Ovary (tissue), 9 donors: Measurements from ENCODE around the gene ASCL3. TPM values are rescaled to one million over a fixed set of nuclear protein-coding genes. Genes with fewer than 3 reads are reported as not detected.

Experiments used
- DNase-seq, 5 donors: peaks; one replicate each; pipeline ENCODE4 v3.0.0-alpha.2; 2019 to 2020
- H3K27ac ChIP-seq, 2 donors: fragments of 200-600 bp; one replicate each; pipeline versions ENCODE4 v1.5.1 to v1.8.0; 2019 to 2022
- H3K27me3 ChIP-seq: fragments of 200-600 bp; one replicate; pipeline ENCODE4 v1.8.0; 2022
- H3K36me3 ChIP-seq: fragments of 200-600 bp; sonication (generic); one replicate; pipeline ENCODE4 v1.5.1; 2019
- H3K4me1 ChIP-seq: one replicate; pipeline ENCODE4 v1.8.1; 2013; ENCODE audit warnings: mild to moderate bottlenecking, moderate library complexity; ENCODE audit not compliant: insufficient read depth
- H3K4me3 ChIP-seq: fragments of 200-600 bp; sonication (generic); one replicate; pipeline ENCODE4 v1.5.1; 2017
- H3K9me3 ChIP-seq, 2 donors: fragments of 200-600 bp in 1 of 2; sonication (generic) in 1 of 2; one replicate each; pipeline versions ENCODE4 v1.5.1 to v1.8.1; 2013 to 2019; ENCODE audit warnings: mild to moderate bottlenecking in 1 of 2, moderate library complexity in 1 of 2
- EP300 ChIP-seq: sonication (generic); formaldehyde crosslinking; IDR thresholded peaks from one replicate; pipeline ENCODE4 v1.6.1; 2017; ENCODE audit warnings: antibody characterized with exemption
- POLR2A ChIP-seq: fragments of 450-650 bp; IDR thresholded peaks from one replicate; pipeline ENCODE4 v1.6.1; 2017; ENCODE audit warnings: antibody characterized with exemption, mild to moderate bottlenecking, moderate library complexity
- WGBS, 3 donors: extraction: QIAGEN DNeasy Blood & Tissue Kit in 1 of 3; methylation state at CpG; one replicate each; pipeline versions ENCODE4 v1.1.5 to v1.1.7; 2013 to 2017; 5-methylcytosine and 5-hydroxymethylcytosine counted together
- intact Hi-C, 4 donors: fragments of 100-400 bp; cut with DNase I; formaldehyde crosslinking; loops; one replicate each; pipeline versions ENCODE4 v1.11.0 to v1.15.1; 2022 to 2023
- polyA plus RNA-seq, 2 donors: library from polyadenylated mRNA; stranded (reverse); fragments of 200-250 nt in 1 of 2; fragments of 350-450 nt in 1 of 2; fragmentation: Illumina TruSeq in 1 of 2; extraction: RNeasy Lipid Tissue Mini Kit (QIAGEN cat#74804) in 1 of 2; gene quantifications; one replicate each; pipeline ENCODE4 v1.2.3, GENCODE V29; 2013 to 2014
- total RNA-seq, 7 donors: library from RNA; depleted of rRNA in 2 of 7; stranded (reverse); fragments of >200 nt in 2 of 7; fragmentation: NEBNext Ultra II Directional in 3 of 7; extraction: Animal tissue kit (Norgen Biotek cat#: 25700) in 3 of 7; gene quantifications; one replicate each; pipeline versions ENCODE4 v1.1.0 to v1.2.4, GENCODE V29; 2016 to 2023
- TF ChIP-seq, protein P1 (sequence below), 3 donors: fragments of 450-650 bp in 2 of 3; fragments of 200-600 bp in 1 of 3; IDR thresholded peaks; one replicate each; pipeline versions ENCODE4 v1.5.1 to v1.8.0; 2016 to 2022; ENCODE audit warnings: antibody characterized with exemption in 3 of 3, mild to moderate bottlenecking in 1 of 3
- donor health status: DM: no; HTN: no; CAD: no; lungs with moderate emphysema.
- donor health status: DM: no; HTN: no; CAD: no.
- donor health status: Bipolar disorder and iron deficiency.
- donor health status: DM: yes; HTN: yes; CAD: no.
- donor health status: DM: no; HTN: no; CAD: no.
- donor health status: DM: yes; HTN: yes; CAD: no.

Gene ASCL3
- total and polyA plus RNA-seq, 9 donors = not detected

DNA sequence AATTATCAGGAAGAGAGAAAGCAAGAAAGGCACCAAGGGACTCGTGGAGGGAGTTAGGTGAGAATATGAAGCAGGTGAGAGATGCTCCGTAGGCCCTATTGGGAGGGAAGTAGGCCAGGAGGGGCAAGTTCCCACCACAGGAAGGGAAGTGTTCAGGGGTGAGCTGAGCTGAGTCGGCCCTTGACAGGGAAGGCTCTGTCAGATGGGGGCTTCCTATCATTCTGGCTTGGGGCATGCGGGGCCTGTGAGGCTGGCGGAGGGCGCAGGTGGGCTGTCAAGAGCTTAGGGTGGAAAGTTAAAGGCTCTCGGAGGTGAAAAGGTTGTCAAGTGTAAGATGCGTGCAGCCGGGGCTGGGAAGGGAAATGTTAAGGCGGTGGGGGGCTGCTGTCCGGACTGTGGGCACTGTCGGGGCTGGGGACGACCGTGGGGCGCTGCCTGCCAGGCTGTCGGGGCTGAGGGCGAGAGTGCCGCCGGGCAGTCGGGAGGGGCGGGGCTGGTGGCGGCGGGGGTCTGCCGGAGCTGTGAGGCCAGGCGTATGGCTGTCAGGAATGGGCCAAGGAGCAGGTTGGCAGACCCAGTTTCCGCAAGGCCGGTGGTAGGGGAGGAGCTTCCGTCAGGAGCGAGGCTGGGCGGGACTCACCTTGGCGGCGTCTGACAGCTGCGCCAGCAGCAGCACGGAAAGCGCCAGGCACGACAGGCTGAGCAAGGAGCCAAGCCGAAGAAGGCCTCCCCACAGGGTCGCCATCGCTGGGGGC lies 20.9 kb upstream of the ASCL3 start:
- peak in 4 of 5 donors; percentile 75 to 84 (median 77) for DNase-seq
- H3K9me3 ChIP-seq = no peaks in the 10 kb centered on the region
- peak overlapping the region; percentile 58 to 83 for H3K27ac ChIP-seq
- no peaks in the 10 kb centered on the region for H3K36me3 ChIP-seq
- TF ChIP-seq EP300 (no peak), POLR2A (no peak)
- TF ChIP-seq, protein P1, sequence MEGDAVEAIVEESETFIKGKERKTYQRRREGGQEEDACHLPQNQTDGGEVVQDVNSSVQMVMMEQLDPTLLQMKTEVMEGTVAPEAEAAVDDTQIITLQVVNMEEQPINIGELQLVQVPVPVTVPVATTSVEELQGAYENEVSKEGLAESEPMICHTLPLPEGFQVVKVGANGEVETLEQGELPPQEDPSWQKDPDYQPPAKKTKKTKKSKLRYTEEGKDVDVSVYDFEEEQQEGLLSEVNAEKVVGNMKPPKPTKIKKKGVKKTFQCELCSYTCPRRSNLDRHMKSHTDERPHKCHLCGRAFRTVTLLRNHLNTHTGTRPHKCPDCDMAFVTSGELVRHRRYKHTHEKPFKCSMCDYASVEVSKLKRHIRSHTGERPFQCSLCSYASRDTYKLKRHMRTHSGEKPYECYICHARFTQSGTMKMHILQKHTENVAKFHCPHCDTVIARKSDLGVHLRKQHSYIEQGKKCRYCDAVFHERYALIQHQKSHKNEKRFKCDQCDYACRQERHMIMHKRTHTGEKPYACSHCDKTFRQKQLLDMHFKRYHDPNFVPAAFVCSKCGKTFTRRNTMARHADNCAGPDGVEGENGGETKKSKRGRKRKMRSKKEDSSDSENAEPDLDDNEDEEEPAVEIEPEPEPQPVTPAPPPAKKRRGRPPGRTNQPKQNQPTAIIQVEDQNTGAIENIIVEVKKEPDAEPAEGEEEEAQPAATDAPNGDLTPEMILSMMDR (IDR thresholded peaks at IDR 0.05) = no peak
- WGBS, 3 donors = 2 to 4% (median 2%) methylated on average over 36 to 39 of the region's 39 CpGs
- peaks cover 8% of the 10 kb centered on the region for H3K4me1 ChIP-seq
- intact Hi-C loops = loop anchor here in 3 of 4 donors (2.0 to 10.0 kb wide), 4 partner anchors 53 to 739 kb away; partner anchors contain the start of gene AKIP1 (in 1 of the 3)
- peak overlapping the region; percentile 88 for H3K4me3 ChIP-seq
- H3K27me3 ChIP-seq = no peaks in the 10 kb centered on the region

DNA sequence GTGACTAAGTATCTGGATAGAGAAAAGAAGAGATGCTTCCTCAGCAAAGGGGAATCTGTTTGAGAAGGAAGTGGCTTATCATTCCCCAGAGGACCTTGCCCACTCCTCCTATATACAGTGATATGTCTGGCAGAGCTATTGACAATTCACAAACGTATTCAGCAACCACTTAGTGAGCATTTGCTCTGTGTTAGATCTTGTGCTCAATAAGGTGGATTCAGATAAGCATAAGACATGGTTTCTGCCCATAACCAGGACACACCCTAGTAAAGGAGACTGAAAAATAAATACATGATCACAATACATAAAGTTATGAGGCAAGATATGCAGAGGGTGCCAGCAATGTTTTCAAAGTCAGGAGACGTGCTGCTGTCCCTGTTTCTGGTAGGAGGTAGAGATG lies 20.0 kb upstream of the ASCL3 start:
- H3K27me3 ChIP-seq = no peaks in the 10 kb centered on the region
- 34 to 45% (median 39%) methylated on average over 2 of the region's 2 CpGs for WGBS, 3 donors
- intact Hi-C loops = loop anchor here in 3 of 4 donors (2.0 to 10.0 kb wide), 4 partner anchors 52 to 738 kb away; partner anchors contain the start of gene AKIP1 (in 1 of the 3)
- TF ChIP-seq, protein P1 (IDR thresholded peaks at IDR 0.05) = no peak
- TF ChIP-seq EP300 = no peak
- TF ChIP-seq POLR2A = no peak
- no peaks in the 10 kb centered on the region for H3K36me3 ChIP-seq
- H3K4me1 ChIP-seq = peaks cover 8% of the 10 kb centered on the region
- no peaks in the 10 kb centered on the region for H3K9me3 ChIP-seq
- no peak overlapping the region for H3K27ac ChIP-seq
- H3K4me3 ChIP-seq = no peak overlapping the region
- no peak for DNase-seq

DNA sequence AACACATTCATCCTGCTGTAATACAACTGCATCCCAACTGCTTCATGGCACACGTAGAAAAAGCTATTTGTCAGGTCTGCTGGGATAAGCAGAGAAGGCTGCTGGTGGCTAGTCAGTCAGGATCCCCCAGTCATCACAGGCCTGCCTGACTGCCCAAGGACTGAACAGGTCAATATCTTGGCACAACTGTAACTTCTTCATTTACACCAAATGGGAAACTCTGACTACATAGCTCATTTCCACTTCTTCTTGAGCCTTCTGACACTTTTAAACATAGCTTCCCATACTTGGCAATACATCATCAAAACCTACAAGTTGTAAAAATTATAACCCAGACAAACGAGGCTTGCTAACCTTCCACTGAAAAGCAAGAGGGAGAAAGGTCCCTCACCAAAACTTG lies 18.6 kb upstream of the ASCL3 start:
- Histone ChIP-seq H3K4me3 (no peak overlapping the region), H3K9me3 (no peaks in the 10 kb centered on the region), H3K4me1 (peaks cover 8% of the 10 kb centered on the region), H3K27me3 (no peaks in the 10 kb centered on the region), H3K27ac (no peak overlapping the region), H3K36me3 (no peaks in the 10 kb centered on the region)
- intact Hi-C loops = loop anchor here in 2 of 4 donors (5.0 to 10.0 kb wide), 3 partner anchors 154 to 737 kb away; no protein-coding TSS in a partner anchor
- DNase-seq = no peak
- WGBS, 3 donors = 49 to 53% (median 51%) methylated on average over 2 of the region's 2 CpGs
- TF ChIP-seq, protein P1 (IDR thresholded peaks at IDR 0.05) = no peak
- TF ChIP-seq POLR2A = no peak
- no peak for TF ChIP-seq EP300

DNA sequence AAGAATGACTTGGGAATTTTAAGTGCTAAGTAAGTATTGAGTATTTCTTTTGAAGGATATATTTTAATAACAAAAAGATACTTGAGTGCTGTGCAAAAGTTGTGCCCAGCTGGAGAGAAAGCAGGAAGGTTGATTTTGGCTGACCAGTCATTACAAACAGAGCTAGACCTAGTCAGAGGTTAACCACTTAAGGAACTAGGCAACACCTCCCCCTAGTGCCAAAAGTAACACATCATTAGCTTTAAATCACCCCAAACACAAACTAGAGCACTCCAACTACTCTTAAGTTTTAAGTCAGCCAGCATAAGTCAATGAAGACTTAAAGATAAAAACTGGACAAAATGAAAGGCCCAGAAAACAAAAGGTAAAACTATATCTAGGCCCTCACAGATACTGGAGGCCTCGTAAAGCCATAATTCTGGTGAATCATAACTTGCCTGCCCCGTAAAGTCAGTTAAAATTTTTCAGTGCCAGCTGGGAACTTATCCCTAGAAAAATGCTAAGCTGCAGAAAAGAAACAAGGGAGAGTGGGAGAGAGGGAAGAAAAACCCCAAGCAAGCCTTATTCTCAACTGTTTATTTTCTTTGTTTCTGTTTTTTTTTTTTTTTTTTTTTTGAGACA lies 16.8 kb upstream of the ASCL3 start:
- DNase-seq = peak in 2 of 5 donors; percentile 28 to 51
- no peaks in the 10 kb centered on the region for H3K9me3 ChIP-seq
- peaks cover 8% of the 10 kb centered on the region for H3K4me1 ChIP-seq
- H3K4me3 ChIP-seq = no peak overlapping the region
- no peak overlapping the region for H3K27ac ChIP-seq
- H3K36me3 ChIP-seq = no peaks in the 10 kb centered on the region
- intact Hi-C loops = loop anchor here in 2 of 4 donors (5.0 to 10.0 kb wide), 5 partner anchors 42 to 735 kb away; no protein-coding TSS in a partner anchor
- TF ChIP-seq, protein P1 (IDR thresholded peaks at IDR 0.05) = peak in 2 of 3 donors; percentile 67 to 75
- TF ChIP-seq EP300 = no peak
- 17 to 27% (median 25%) methylated on average over 2 of the region's 2 CpGs for WGBS, 3 donors
- H3K27me3 ChIP-seq = no peaks in the 10 kb centered on the region
